K562 (cell line): Measurements from ENCODE around the gene WWC2. TPM values are rescaled to one million over a fixed set of nuclear protein-coding genes. Genes with fewer than 3 reads are reported as not detected.

Experiments
- ATAC-seq: fragments of 200-7000 bp; cut with Tn5 transposase; 3 replicates; pipeline ENCODE4 v1.9.1; 2020; ENCODE audit warnings: moderate library complexity
- BruUV-seq: library from RNA; stranded (reverse); fragments of 400-500 nt; replicated peaks from 2 replicates; lab custom pipeline; 2021; lab: Mats Ljungman, UMichigan
- CTCF ChIA-PET: fragments of 300-600 bp; formaldehyde crosslinking; extraction: SDS; loops from one replicate; lab custom pipeline; 2021; ENCODE audit warnings: low intra/inter-chr PET ratio; lab: Yijun Ruan, JAX
- POLR2A ChIA-PET: fragments of 300-600, 350-650 bp; sonication (Branson Sonifier 250); formaldehyde crosslinking; extraction: SDS; loops from one replicate; lab custom pipeline; 2021; ENCODE audit warnings: antibody characterized with exemption, inconsistent platforms; lab: Yijun Ruan, JAX
- DNase-seq, 4 experiments: peaks; one replicate each; pipeline versions ENCODE4 v3.0.0 to v3.0.0-alpha.2; 2011 to 2018; ENCODE audit warnings: low spot score in 3 of 4, mixed read lengths in 3 of 4; ENCODE audit errors: extremely low read depth in 1 of 4
- FAIRE-seq: peaks from 2 replicates; lab custom pipeline; 2011; peaks lifted over from hg19 to GRCh38; lab: Jason Lieb, UNC
- H2AFZ ChIP-seq: 2 replicates; pipeline ENCODE4 v1.6.0; 2011; ENCODE audit warnings: low read depth, low read length, control low read depth, inconsistent platforms
- H3K27ac ChIP-seq: fragments of 200-600 bp; 3 replicates; pipeline ENCODE4 v1.8.0; 2011; ENCODE audit warnings: low read depth, mild to moderate bottlenecking, control low read depth, inconsistent platforms, low read length, moderate library complexity, mixed read lengths; ENCODE audit errors: extremely low read depth
- H3K27me3 ChIP-seq, 2 experiments: fragments of 300-600 bp in 1 of 2; 2 replicates in 1 of 2; 3 replicates in 1 of 2; pipeline versions ENCODE4 v1.6.0 to v1.8.0; 2011; ENCODE audit warnings: inconsistent platforms in 2 of 2, low read length in 2 of 2, mild to moderate bottlenecking in 1 of 2, mixed read lengths in 1 of 2, moderate library complexity in 1 of 2; ENCODE audit not compliant: control insufficient read depth in 2 of 2, insufficient read depth in 2 of 2
- H3K36me3 ChIP-seq: fragments of 300-600 bp; 3 replicates; pipeline ENCODE4 v1.8.0; 2011; ENCODE audit warnings: mild to moderate bottlenecking, low read length, inconsistent platforms; ENCODE audit not compliant: control insufficient read depth, insufficient read depth
- H3K4me1 ChIP-seq, 2 experiments: fragments of 200-600 bp in 1 of 2; replicated peaks in 1 of 2; 2 replicates in 1 of 2; 3 replicates in 1 of 2; pipeline versions ENCODE4 v1.5.1 to v1.8.0; 2011; ENCODE audit warnings: inconsistent platforms in 2 of 2, low read length in 2 of 2, mild to moderate bottlenecking in 1 of 2, mixed read lengths in 1 of 2, moderate library complexity in 1 of 2; ENCODE audit not compliant: control insufficient read depth in 2 of 2, insufficient read depth in 2 of 2
- H3K4me2 ChIP-seq: 2 replicates; pipeline ENCODE4 v1.6.1; 2011; ENCODE audit warnings: low read length, control low read depth, inconsistent platforms, mixed read lengths; ENCODE audit not compliant: insufficient read depth
- H3K4me3 ChIP-seq: fragments of 200-600 bp; sonication (generic), shearing (Covaris generic); 2 replicates; pipeline ENCODE4 v1.5.1; 2016; ENCODE audit warnings: control low read depth, inconsistent platforms
- H3K79me2 ChIP-seq: fragments of 200-600 bp; 3 replicates; pipeline ENCODE4 v1.8.0; 2011; ENCODE audit warnings: low read length, inconsistent platforms; ENCODE audit not compliant: control insufficient read depth, insufficient read depth
- H3K9ac ChIP-seq, 2 experiments: 2 replicates each; pipeline versions ENCODE4 v1.6.0 to v1.6.1; 2011; ENCODE audit warnings: low read depth in 2 of 2, low read length in 2 of 2, control low read depth in 1 of 2, inconsistent platforms in 1 of 2, mild to moderate bottlenecking in 1 of 2, mixed read lengths in 1 of 2; ENCODE audit not compliant: insufficient read depth in 1 of 2
- H3K9me1 ChIP-seq: one replicate; pipeline ENCODE4 v1.6.0; 2011; ENCODE audit warnings: inconsistent platforms, mild to moderate bottlenecking, low read length, moderate library complexity; ENCODE audit not compliant: control insufficient read depth, insufficient read depth
- H3K9me3 ChIP-seq: replicated peaks from 2 replicates; pipeline ENCODE4 v1.5.1; 2011; ENCODE audit warnings: low read depth, low read length, inconsistent platforms; ENCODE audit not compliant: control insufficient read depth, insufficient read depth
- H4K20me1 ChIP-seq: replicated peaks from 2 replicates; pipeline ENCODE4 v1.6.1; 2011; ENCODE audit warnings: low read length, inconsistent platforms, mixed read lengths; ENCODE audit not compliant: control insufficient read depth, insufficient read depth
- ILF3 ChIP-seq: fragments of 450-650 bp; IDR thresholded peaks from 2 replicates; pipeline ENCODE4 v1.6.1; 2018; ENCODE audit warnings: antibody characterized with exemption, mild to moderate bottlenecking, moderate library complexity, borderline replicate concordance
- KLF16 ChIP-seq: IDR thresholded peaks from 2 replicates; pipeline ENCODE4 v1.6.1; 2016; ENCODE audit warnings: antibody characterized with exemption
- SETDB1 ChIP-seq: IDR thresholded peaks from one replicate; pipeline ENCODE4 v1.6.1; 2012; ENCODE audit warnings: low read length, control low read depth, inconsistent platforms
- SIX5 ChIP-seq, 2 experiments: IDR thresholded peaks; 2 replicates each; pipeline ENCODE4 v1.6.1; 2011; ENCODE audit warnings: low read length in 2 of 2, borderline replicate concordance in 1 of 2, low read depth in 1 of 2, mild to moderate bottlenecking in 1 of 2, moderate library complexity in 1 of 2; ENCODE audit not compliant: insufficient read depth in 1 of 2
- TAF7 ChIP-seq: fragments of 450-650 bp; IDR thresholded peaks from 2 replicates; pipeline ENCODE4 v1.6.1; 2016; ENCODE audit warnings: missing genetic modification characterization, missing compliant biosample characterization
- TCF7L2 ChIP-seq: fragments of 150-350 bp; IDR thresholded peaks from 2 replicates; pipeline ENCODE4 v1.6.1; 2016; ENCODE audit warnings: low read depth, mild to moderate bottlenecking, low read length, moderate library complexity
- TRIM28 ChIP-seq: fragments of 450-650 bp; IDR thresholded peaks from 2 replicates; pipeline ENCODE4 v1.6.1; 2017
- ZNF436 ChIP-seq: fragments of 250-450, 450-650 bp; sonication (Bioruptor Pico); formaldehyde crosslinking; IDR thresholded peaks from 2 replicates; pipeline ENCODE4 v1.7.0; 2020; ENCODE audit warnings: mild to moderate bottlenecking
- ZNF507 ChIP-seq: conservative IDR thresholded peaks from 2 replicates; pipeline ENCODE4 v1.6.1; 2017; ENCODE audit warnings: missing genetic modification characterization, missing compliant biosample characterization
- whole genome bisulfite sequencing: fragments of 100-300 bp; shearing (Covaris generic); methylation state at CpG from one replicate; pipeline ENCODE4 v1.1.6; 2016; ENCODE audit warnings: low coverage, mixed read lengths; ENCODE audit not compliant: insufficient coverage; ENCODE audit errors: missing lambda C conversion rate; 5-methylcytosine and 5-hydroxymethylcytosine counted together
- in situ Hi-C: fragments of 300-500 bp; cut with MboI; formaldehyde crosslinking; loops from 4 replicates; pipeline ENCODE4 v1.15.0; 2018; ENCODE audit warnings: inconsistent platforms, mixed read lengths
- intact Hi-C: fragments of 100-400 bp; cut with micrococcal nuclease; formaldehyde crosslinking; loops from 2 replicates; pipeline ENCODE4 v1.14.2; 2022
- polyA plus RNA-seq, 8 experiments: library from polyadenylated mRNA; depleted of rRNA in 4 of 8; stranded (reverse) in 5 of 8; unstranded in 3 of 8; fragments of >200 nt; fragmentation: Nextera tagmentation in 2 of 8; fragmentation: Illumina TruSeq in 1 of 8; extraction: Ambion mirVana in 2 of 8; extraction: Trizol in 1 of 8; gene quantifications; 2 replicates each; pipeline versions ENCODE4 v1.2.1 to v1.2.3, GENCODE V29; 2011 to 2014; ENCODE audit warnings: inconsistent platforms in 1 of 8, missing spikeins in 1 of 8
- total RNA-seq, 7 experiments: library from RNA; depleted of rRNA in 6 of 7; stranded (reverse); fragments of >200 nt in 6 of 7; fragmentation: Illumina TruSeq in 2 of 7; extraction: Trizol in 2 of 7; gene quantifications; 2 replicates each; pipeline versions ENCODE4 v1.2.1 to v1.2.3, GENCODE V29; 2011 to 2021; ENCODE audit warnings: low replicate concordance in 1 of 7

The WWC2 gene
- total and polyA plus RNA-seq, 9 of the 15 experiments (the other 6 are each of a cell fraction or from before 2014, with no cell fraction given) = 3.7 to 39.4 (median 19.6) TPM

DNA sequence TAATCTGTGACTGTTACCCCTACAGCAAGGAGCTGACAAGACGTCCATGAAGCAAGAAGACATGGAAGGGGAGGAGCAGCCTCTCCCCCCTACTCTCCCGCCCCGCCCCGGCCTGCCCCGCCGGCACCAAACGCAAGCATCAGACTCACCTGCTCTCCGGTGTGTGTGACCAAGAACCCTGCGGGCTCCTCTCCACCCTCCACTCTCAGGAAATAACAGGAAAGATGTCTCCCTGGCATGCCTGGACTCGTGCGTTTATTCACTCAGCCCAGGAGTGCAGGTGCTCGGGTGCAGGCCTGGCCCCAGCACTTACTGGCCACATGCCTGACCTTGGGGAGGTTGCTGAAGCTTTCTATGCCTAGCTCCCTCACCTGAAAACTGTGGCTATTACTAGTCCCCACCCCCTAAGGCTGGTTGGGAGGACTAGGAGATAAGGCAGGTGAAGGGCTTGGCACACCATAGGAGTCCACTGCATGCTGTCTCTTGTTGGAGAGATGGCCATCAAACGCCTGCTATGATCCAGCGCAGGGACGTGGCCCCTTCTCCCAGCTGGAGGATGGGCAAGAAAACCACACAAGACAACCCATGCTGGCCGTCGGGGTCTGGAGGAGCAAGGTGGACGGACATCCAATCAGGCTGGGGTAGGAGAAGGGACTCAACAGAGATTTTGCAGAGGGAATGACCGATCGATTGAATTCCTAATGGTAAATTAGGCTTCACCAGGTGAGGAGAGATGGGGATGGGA, 258.0 kb downstream of the WWC2 start:
- no peaks in the 10 kb centered on the region for H3K36me3 ChIP-seq
- 56% methylated on average over 20 of the region's 20 CpGs for WGBS
- TF ChIP-seq ZNF507 (tag) (no peak), SIX5 (IDR thresholded peaks at IDR 0.05; ENCODE audit: borderline replicate concordance in 1 of 2, insufficient read depth in 1 of 2, low read depth in 1 of 2, low read length in 2 of 2) (no peak), KLF16 (no peak), ILF3 (no peak), ZNF436 (CRISPR knock-in tag) (no peak), TRIM28 (no peak), SETDB1 (no peak), TCF7L2 (no peak), TAF7 (tag) (no peak)
- TF ChIP-seq, all 486 proteins: peak for 0
- H3K4me2 ChIP-seq = no peak overlapping the region
- peaks cover 10 to 19% of the 10 kb centered on the region in 2 experiments; a peak in 4 of 5 replicates for H3K4me1 ChIP-seq
- no peaks in the 10 kb centered on the region for H3K9me1 ChIP-seq
- POLR2A ChIA-PET = no interaction called here
- no peak for DNase-seq
- no peak overlapping the region for H3K4me3 ChIP-seq
- no peaks in the 10 kb centered on the region for H3K27me3 ChIP-seq
- ATAC-seq = no peak
- H4K20me1 ChIP-seq = no peaks in the 10 kb centered on the region
- H2AFZ ChIP-seq = no peak overlapping the region
- peak overlapping the region in 1 of 2 experiments; percentile 16; a peak in 1 of 4 replicates for H3K9ac ChIP-seq
- intact Hi-C loops (no loop called here), in situ Hi-C loops (no loop called here)
- CTCF ChIA-PET = no interaction called here
- no TSS peak for BruUV-seq
- H3K27ac ChIP-seq = no peak overlapping the region
- H3K9me3 ChIP-seq = no peaks in the 10 kb centered on the region; the same call in 1 of the 2 replicates
- FAIRE-seq = no peak
- H3K79me2 ChIP-seq = no peaks in the 10 kb centered on the region
